H1 (cell line): ENCODE measurements around the gene CHFR.
"Not testable (repeated sequence)": the region's sequence is repeated elsewhere in the genome, so short reads cannot be mapped to it uniquely, and the experiment has no call there.

ENCODE experiments used
- ATF2 ChIP-seq: IDR thresholded peaks from 2 replicates; pipeline ENCODE4 v1.6.1; 2012; ENCODE audit warnings: low read length, inconsistent platforms
- CREB1 ChIP-seq: IDR thresholded peaks from 2 replicates; pipeline ENCODE4 v1.6.1; 2012; ENCODE audit warnings: inconsistent platforms

GRCh38 chr12:132844681-132845080, 42.7 kb downstream of the CHFR start:
- not testable (repeated sequence) for TF ChIP-seq CREB1, ATF2
